ENCODE data around the gene PARP6. TPM values are rescaled to one million over a fixed set of nuclear protein-coding genes. Genes with fewer than 3 reads are reported as not detected.

Gene PARP6
- total and polyA plus RNA-seq, 2 experiments from 2014 or later: 29.7 to 36.0 TPM

DNA sequence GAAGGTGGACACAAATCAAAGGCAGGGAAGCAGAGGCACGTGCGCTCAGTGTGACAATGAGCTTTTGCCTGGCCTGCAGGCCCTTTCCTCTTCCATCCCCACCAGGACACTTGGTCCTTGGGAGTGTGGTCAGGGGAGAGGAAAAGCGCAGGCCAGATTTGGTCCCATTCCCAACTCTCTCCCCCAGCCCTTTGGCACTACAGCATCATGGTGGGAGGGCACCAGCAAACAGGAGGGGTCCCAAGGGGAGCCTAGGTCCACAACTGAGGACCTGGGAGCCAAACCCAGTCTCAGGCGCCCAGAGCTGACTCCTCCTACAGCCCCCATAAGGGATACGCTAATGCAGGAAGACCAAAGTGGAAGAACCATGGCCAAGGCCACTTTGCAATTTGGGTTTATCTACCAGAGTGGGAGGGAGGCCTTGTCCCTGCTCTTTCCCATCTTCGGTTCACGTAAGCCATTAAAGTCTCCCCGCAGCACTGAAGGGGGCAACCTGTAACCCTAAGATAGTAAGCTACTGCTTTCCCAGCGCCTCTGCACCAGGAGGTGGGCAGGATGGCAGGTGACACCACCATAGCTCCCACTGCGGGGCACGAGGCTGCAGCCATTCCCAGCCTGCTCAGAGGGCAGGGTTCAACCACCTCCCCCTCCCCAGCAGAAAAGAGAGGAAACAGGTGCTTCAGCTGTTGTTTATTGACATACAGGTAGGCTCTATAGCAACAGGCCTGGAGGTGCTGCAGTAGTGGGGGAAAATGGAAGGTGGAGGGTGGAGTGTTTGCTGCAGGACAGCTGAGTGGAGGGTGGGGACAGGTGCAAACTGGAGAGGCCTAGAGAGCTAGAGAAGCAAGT lies 73.8 kb downstream of the PARP6 start:
- Histone ChIP-seq H4K20me1 (ENCODE audit: insufficient read depth) (peaks cover 6% of the 10 kb centered on the region; the same call in 1 of the 2 replicates), H3K4me2 (ENCODE audit: unreplicated experiment) (no peak overlapping the region)
- in situ Hi-C loops (cut with MboI): no loop called here

GRCh38 chr15:72197460-72198355 lies 74.6 kb downstream of the PARP6 start, which contains the start of gene GRAMD2A:
TSS of gene GRAMD2A (minus strand) at chr15:72197787.
- Histone ChIP-seq H3F3A (ENCODE audit: insufficient read depth) (peaks cover 56% of the 10 kb centered on the region), H4K20me1 (ENCODE audit: insufficient read depth) (peaks cover under 1% of the 10 kb centered on the region; the same call in 1 of the 2 replicates), H3K79me2 (ENCODE audit: insufficient read depth) (peaks cover 5% of the 10 kb centered on the region; the same call in 1 of the 2 replicates), H3K9me2 (ENCODE audit: insufficient read depth) (no peaks in the 10 kb centered on the region), H3K27me3 (replicated peaks; ENCODE audit: insufficient read depth) (no peaks in the 10 kb centered on the region), H2AFZ (peak within 1 kb of the TSS; percentile 6; the same call in 1 of the 2 replicates), H3K4me2 (ENCODE audit: unreplicated experiment) (no peak within 1 kb of the TSS), H3K4me3 (peak within 1 kb of the TSS; percentile 39; the same call in 1 of the 2 replicates), H3K9ac (peak within 1 kb of the TSS; percentile 8; the same call in 1 of the 2 replicates), H3K36me3 (ENCODE audit: low read depth) (peaks cover 42% of the 10 kb centered on the region), H3K9me3 (ENCODE audit: low read depth) (no peaks in the 10 kb centered on the region), H3K27ac (no peak within 1 kb of the TSS), H3K4me1 (ENCODE audit: insufficient read depth) (no peaks in the 10 kb centered on the region)
- 15 to 26% methylated on average over 33 to 64 of the region's 83 CpGs for whole genome bisulfite sequencing, 2 experiments (ENCODE audit: low coverage in 1 of 2, low lambda C conversion rate in 2 of 2, missing lambda C conversion rate in 2 of 2)
- peak; percentile 67 for DNase-seq
- in situ Hi-C loops (cut with MboI): no loop called here
- TF ChIP-seq EZH2 (IDR thresholded peaks at IDR 0.05; ENCODE audit: insufficient read depth, poor library complexity, severe bottlenecking) (no peak), EZH2phosphoT487 (IDR thresholded peaks at IDR 0.05; ENCODE audit: insufficient read depth, low read depth) (no peak)

More for the DNA sequence above, 73.8 kb downstream of the PARP6 start:
- H3K36me3 ChIP-seq (ENCODE audit: low read depth): peaks cover 49% of the 10 kb centered on the region
- TF ChIP-seq EZH2phosphoT487 (IDR thresholded peaks at IDR 0.05; ENCODE audit: insufficient read depth, low read depth) (no peak), EZH2 (IDR thresholded peaks at IDR 0.05; ENCODE audit: insufficient read depth, poor library complexity, severe bottlenecking) (no peak)
- peak overlapping the region; percentile 8; the same call in 1 of the 2 replicates for H3K9ac ChIP-seq
- H3K9me3 ChIP-seq (ENCODE audit: low read depth): no peaks in the 10 kb centered on the region
- H3K4me3 ChIP-seq: no peak overlapping the region; the same call in 1 of the 2 replicates
- peaks cover 64% of the 10 kb centered on the region for H3F3A ChIP-seq (ENCODE audit: insufficient read depth)
- H3K79me2 ChIP-seq (ENCODE audit: insufficient read depth): peaks cover 5% of the 10 kb centered on the region; the same call in 1 of the 2 replicates
- peaks cover 8% of the 10 kb centered on the region for H3K4me1 ChIP-seq (ENCODE audit: insufficient read depth)
- no peaks in the 10 kb centered on the region for H3K27me3 ChIP-seq (replicated peaks; ENCODE audit: insufficient read depth)
- H3K27ac ChIP-seq: no peak overlapping the region
- no peaks in the 10 kb centered on the region for H3K9me2 ChIP-seq (ENCODE audit: insufficient read depth)
- 63 to 67% methylated on average over 9 to 11 of the region's 11 CpGs for WGBS, 2 experiments (ENCODE audit: low coverage in 1 of 2, low lambda C conversion rate in 2 of 2, missing lambda C conversion rate in 2 of 2)
- no peak for DNase-seq
- H2AFZ ChIP-seq: no peak overlapping the region

DNA sequence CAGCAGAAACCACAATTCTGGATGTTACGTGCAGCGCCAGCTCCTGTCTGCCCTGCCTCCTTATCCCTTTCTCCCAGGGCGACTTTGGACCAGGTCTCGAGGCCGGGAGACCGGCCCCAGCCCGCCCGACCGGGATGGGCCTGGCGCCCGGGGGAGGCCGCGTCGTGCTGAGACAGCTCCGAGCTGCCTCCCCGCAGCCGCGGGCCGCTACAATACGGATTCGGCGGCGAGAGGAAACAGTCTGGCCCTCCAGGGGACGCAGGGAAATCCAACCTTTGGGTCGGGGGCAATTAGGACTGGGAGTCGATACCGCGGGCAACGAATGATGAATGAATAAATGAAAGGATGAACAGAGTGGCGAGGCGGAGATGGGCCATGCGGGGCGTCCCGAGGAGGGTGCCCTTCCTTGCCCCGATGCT lies 75.3 kb downstream of the PARP6 start:
- no peak overlapping the region for H3K27ac ChIP-seq
- no peak for TF ChIP-seq EZH2 (IDR thresholded peaks at IDR 0.05; ENCODE audit: insufficient read depth, poor library complexity, severe bottlenecking)
- TF ChIP-seq EZH2phosphoT487 (IDR thresholded peaks at IDR 0.05; ENCODE audit: insufficient read depth, low read depth): no peak
- H4K20me1 ChIP-seq (ENCODE audit: insufficient read depth): no peaks in the 10 kb centered on the region; the same call in 1 of the 2 replicates
- 17 to 20% methylated on average over 35 of the region's 35 CpGs for WGBS, 2 experiments (ENCODE audit: low coverage in 1 of 2, low lambda C conversion rate in 2 of 2, missing lambda C conversion rate in 2 of 2)
- DNase-seq: peak; percentile 43
- no peaks in the 10 kb centered on the region for H3K4me1 ChIP-seq (ENCODE audit: insufficient read depth)
- H3K9me3 ChIP-seq (ENCODE audit: low read depth): no peaks in the 10 kb centered on the region
- H3K79me2 ChIP-seq (ENCODE audit: insufficient read depth): 0 out of 2 replicates have a peak, but pooled peaks cover under 1% of the 10 kb centered on the region
- no peaks in the 10 kb centered on the region for H3K9me2 ChIP-seq (ENCODE audit: insufficient read depth)
- no peak overlapping the region for H3K4me3 ChIP-seq
- in situ Hi-C loops (cut with MboI): no loop called here
- H3K9ac ChIP-seq: no peak overlapping the region
- peaks cover 35% of the 10 kb centered on the region for H3K36me3 ChIP-seq (ENCODE audit: low read depth)
- H3K4me2 ChIP-seq (ENCODE audit: unreplicated experiment): no peak overlapping the region
- peaks cover 49% of the 10 kb centered on the region for H3F3A ChIP-seq (ENCODE audit: insufficient read depth)
- peak overlapping the region; percentile 6; the same call in 1 of the 2 replicates for H2AFZ ChIP-seq
- H3K27me3 ChIP-seq (replicated peaks; ENCODE audit: insufficient read depth): no peaks in the 10 kb centered on the region
